HG03460 (cell line): Measurements from ENCODE around the gene CFAP53.
A peak's percentile ranks its signal among the peaks of the same experiment; 100 is the strongest.
"Not testable (repeated sequence)": the region's sequence is repeated elsewhere in the genome, so short reads cannot be mapped to it uniquely, and the experiment has no call there.

ENCODE experiments used
- ATAC-seq: cut with Tn5 transposase; IDR thresholded peaks from one replicate; pipeline ENCODE4 v1.9.1; 2021; ENCODE audit not compliant: unreplicated experiment

Gene CFAP53

DNA sequence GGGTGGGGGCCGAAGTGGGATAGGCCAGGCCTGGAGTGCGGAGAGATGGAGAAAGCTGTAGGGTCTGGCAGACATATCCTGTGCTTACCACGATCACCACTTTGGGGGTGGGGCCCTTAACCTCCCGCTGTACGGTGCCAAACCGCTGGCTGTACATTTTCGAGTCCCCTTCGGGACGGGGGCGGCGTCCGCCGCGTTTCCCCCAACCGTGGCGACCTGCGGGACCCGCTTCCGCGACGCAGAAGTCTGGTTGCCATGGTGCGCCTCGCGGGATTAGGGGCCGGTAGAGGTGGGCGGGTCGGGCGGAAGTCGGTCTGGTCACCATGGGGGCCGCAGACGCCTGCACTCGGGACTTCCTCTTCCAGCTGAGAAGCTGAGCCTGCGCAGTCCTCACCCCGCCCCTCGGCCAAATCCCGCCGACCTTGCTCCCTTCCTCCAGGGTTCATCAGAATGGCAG is at the start of gene CFAP53:
Gene CFAP53, minus strand, starts transcription at position 248 of the 457 bp plus-strand sequence. Its CDS starts 91 bp downstream, at position 157.
- ATAC-seq: peak; percentile 70

DNA sequence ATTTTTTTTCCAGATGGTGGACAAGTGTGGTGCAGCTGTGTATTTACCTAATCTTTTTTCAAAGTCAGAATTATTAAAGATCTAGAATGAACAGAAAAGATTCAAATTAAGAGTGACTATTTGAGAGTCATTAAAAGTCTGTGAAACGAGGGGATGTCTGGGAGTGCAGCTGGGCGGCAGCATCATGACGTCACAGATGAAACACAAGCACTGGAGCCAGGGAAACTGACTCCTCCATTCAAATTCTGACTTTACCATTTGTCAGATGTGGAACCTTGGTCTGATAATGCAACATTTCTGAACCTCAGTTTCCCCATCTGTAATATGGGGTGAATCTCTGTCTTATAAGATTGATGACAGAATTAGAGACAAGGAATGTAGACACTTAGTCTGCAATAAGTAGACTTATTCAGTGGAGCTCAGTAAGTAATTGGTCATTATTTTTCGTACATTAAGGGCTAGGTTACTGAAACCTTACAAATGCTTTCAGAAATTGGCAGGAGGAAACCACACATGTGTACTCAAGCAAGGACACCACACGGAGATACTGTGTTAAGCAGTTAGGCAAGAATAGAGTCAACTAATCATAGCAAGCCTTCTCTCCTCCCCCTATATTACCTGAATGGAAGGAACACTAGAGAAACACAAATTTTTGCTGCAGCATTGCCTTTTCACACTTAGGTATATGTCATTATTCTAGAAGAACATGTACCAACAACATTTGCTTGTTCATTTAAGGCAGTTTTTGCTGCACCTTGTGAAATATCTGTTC is 49.0 kb upstream of the CFAP53 start:
- ATAC-seq: peak; percentile 66

GRCh38 chr18:50313873-50314460 is 47.7 kb upstream of the CFAP53 start:
- ATAC-seq: no peak

DNA sequence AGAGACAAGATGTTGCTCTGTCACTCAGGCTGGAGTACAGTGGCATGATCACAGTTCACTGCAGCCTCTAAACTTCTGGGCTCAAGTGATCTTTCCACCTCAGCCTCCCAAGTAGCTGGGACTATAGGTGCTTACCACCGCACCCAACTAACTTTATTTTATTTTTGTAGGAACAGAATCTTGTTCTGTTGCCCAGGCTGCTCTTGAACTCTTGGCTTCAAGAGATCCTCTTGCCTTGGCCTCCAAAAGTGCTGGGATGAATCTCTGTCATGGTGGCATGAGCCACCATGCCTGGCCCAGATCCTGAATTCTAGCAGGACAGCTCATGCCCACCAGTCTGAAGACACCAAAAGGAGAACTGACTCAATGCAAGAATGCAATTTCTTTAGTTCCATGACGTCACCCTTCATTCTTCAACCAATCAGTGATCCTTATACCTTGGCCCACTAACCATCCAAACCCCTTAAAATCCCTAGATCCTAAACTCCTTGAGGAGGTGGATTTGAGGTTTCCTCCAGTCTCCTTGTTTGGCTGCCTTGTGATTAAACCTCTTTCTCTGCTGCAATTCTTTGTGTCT is 46.8 kb upstream of the CFAP53 start:
- ATAC-seq: peak; percentile 29

- ATAC-seq: peak; percentile 71
Measured at GRCh38 chr18:50312296-50313030, 46.2 kb upstream of the CFAP53 start.

- no peak for ATAC-seq
Measured at GRCh38 chr18:50311650-50312049, 45.4 kb upstream of the CFAP53 start.

- no peak for ATAC-seq
Measured at GRCh38 chr18:50310080-50310479, 43.8 kb upstream of the CFAP53 start.

DNA sequence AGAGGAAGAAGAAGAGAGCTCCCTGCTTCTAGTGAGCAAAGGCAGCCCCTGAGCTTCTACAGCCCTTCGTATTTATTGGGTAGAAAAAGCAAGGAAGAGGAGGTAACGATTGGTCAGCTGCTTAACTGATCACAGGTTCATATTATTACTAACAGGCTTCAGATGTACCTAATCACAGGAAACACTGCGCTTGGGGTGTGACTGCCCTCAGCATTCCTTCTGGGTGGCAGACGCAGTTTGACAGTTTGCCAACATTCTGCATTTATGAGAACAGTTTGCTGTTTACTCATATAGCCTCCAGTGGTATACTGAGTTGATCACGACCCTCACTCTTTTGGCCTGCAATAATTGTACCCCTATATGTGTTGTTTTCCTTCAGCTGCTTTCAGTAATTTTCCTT is 42.6 kb upstream of the CFAP53 start:
- ATAC-seq: not testable (repeated sequence)

DNA sequence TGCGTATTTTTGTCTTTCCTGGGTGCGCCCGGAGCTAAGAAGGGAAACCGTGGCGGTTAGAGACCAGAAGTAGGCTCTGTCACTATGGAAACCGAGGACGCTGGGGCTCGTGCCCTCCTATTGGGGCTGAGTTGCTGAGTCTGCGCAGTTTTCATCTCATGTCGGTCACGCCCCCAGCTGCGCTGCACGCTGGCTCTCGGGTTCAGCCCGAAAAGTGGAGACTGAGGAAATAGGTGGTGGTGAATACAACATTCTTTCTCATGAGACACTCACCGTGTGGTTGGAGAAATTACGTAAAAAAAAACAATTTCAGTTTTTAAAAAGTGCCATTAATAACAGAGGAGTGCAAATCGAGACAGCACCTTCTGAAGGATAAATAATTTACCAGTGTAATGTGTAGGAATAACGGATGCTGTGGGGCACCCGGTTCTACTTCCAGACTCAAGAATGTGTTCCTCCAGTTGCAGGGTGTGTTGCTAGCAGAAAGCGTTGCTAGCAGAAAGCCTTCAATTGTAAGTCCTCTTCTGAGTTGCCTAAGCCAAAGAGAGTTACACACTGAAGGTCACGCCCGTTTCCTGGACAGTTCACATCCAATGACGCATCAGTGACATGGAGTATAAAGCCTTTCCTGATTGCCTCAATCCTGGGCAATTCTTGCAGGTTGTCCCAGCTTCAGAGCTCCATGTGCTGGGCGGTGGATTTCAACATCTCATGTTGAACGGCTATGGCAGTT is 41.6 kb upstream of the CFAP53 start:
- ATAC-seq: peak; percentile 87

DNA sequence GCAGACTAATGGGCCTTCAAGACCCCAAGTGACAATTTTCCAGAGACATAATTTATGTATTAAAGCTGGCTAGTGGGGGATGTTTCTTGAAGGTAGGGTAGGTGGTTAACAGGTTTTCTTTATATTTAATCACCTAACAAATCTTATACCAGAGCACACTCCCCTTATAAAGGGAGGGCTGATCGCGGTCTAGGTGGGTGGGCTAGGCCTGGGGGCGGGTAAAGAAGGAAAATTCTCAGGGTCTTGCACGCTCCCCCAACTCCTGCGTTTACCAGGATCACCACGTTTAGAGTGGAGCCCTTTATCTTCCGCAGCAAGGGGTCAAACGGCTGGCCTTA is 41.1 kb upstream of the CFAP53 start:
- no peak for ATAC-seq

DNA sequence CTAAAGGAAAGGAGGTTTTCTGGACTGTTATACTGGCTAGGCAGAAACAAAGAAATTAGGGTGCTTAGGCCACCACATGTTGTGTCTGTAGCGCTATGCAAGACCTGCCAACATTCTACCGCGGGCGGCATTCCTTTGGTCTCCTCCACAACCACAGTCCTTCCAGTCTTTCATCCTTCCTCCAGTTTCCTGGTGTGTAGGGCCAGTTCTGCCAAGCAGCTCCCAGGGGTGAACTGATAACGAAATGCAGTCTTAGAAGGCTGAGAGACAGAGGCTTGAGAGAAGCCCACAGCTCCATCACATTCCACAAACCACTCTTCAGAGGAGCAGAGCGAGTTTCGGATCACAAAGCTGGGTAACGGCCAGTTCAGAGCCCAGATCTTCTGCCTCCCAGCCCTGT is 40.6 kb upstream of the CFAP53 start:
- no peak for ATAC-seq

GRCh38 chr18:50301074-50301473 is 34.8 kb upstream of the CFAP53 start:
- ATAC-seq: no peak

DNA sequence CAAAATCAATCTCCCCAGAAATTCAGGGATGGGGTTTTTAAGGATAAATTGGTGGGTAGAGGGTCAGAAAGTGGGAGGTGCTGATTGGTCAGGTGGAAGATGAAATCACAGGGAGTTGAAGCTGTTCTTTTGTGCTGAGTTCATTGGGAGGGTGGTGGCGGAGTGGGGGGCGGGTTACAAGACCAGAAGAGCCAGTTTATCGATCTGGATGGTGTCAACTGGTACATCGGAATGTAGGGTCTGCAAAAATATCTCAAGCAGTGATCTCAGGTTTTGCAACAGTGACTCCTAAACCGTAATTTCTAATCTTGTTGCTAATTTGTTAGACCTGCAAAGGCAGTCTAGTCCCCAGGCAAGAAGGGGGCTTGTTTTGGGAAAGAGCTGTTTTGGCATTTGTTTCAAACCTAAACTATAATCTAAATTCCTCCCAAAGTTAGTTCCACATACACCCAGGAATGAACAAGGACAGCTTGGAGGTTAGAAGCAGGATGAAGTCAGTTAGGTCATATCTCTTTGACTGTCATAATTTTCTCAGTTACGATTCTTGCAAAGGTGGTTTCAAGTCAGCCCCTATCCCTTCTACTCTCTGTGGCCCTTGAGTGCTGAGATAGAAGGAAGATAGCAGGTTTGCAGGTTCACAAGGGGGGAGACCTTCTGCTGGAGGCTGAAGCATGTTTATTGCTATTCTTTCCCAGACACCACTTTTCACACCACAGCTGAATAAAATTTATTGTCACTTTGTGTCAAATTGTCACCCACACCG is 33.5 kb upstream of the CFAP53 start:
- no peak for ATAC-seq

GRCh38 chr18:50298443-50299284 is 32.4 kb upstream of the CFAP53 start:
- no peak for ATAC-seq

- peak; percentile 100 for ATAC-seq
Measured at GRCh38 chr18:50297621-50298442, 31.5 kb upstream of the CFAP53 start.

DNA sequence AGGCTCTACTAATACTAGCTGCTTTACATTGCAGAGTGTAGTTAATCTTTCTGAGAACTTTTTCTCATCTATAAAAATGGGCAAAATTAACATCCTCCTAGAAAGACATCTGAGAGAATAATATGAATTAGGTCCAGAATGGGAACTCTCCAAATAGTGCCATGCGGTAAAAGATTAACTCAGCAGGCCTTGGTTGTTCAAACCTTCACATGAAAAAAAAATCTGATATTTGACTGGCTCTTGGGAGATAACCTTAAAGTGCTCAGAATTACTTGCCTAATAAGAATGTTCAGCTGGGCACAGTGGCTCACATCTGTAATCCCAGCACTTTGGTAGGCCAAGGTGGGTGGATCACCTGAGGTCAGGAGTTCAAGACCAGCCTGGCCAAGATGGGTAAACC is 26.7 kb upstream of the CFAP53 start:
- ATAC-seq: no peak

- no peak for ATAC-seq
Measured at GRCh38 chr18:50289108-50289443, 22.8 kb upstream of the CFAP53 start.

DNA sequence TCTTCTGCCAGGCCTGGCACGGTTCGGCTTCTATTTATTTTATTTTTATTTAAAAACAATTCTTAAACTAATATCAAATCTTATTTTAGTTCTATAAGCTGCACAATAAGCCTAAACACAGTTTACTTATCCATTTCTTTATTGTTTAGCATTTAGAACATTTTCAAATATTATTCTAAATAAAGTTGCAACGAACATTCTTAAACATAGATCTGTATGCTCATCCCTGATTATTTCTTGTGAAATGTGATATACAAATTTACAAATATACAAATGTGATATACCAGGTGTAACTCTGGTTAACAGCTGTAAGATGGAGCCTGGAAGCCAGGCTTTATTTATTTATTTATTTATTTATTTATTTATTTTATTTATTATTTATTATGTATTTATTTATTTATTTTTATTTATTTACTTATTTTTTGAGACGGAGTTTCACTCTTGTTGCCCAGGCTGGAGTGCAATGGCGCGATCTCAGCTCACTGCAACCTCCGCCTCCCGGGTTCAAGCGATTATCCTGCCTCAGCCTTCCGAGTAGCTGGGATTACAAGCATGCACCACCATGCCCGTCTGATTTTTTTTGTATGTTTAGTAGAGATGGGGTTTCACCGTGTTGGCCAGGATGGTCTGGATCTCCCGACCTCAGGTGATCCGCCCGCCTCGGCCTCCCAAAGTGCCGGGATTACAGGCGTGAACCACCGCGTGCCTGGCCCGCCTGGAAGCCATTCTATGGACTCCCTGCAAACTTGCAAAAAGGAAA is 22.2 kb upstream of the CFAP53 start:
- not testable (repeated sequence) for ATAC-seq
